GM13976 (cell line): ENCODE results near the gene NELL1.

Source experiments
- DNase-seq: peaks from one replicate; pipeline ENCODE4 v3.0.0; 2012; ENCODE audit warnings: low spot score
- CTCF ChIP-seq: IDR thresholded peaks from 2 replicates; pipeline ENCODE4 v1.5.1; 2012; ENCODE audit warnings: borderline replicate concordance, mild to moderate bottlenecking; ENCODE audit not compliant: insufficient read depth; ENCODE audit errors: extremely low read depth, missing control alignments, control extremely low read depth
- in situ Hi-C: fragments of 300-500 bp; cut with MboI; formaldehyde crosslinking; loops from one replicate; pipeline ENCODE4 v1.12.0; 2022; ENCODE audit warnings: low sequenced_read_pairs, mixed read lengths, inconsistent platforms; ENCODE audit not compliant: unreplicated experiment

The NELL1 gene

GRCh38 chr11:20966489-20966888 lies 297.1 kb downstream of the NELL1 start:
- no peak for DNase-seq
- in situ Hi-C loops, result no loop called here
- TF ChIP-seq CTCF, result no peak

DNA sequence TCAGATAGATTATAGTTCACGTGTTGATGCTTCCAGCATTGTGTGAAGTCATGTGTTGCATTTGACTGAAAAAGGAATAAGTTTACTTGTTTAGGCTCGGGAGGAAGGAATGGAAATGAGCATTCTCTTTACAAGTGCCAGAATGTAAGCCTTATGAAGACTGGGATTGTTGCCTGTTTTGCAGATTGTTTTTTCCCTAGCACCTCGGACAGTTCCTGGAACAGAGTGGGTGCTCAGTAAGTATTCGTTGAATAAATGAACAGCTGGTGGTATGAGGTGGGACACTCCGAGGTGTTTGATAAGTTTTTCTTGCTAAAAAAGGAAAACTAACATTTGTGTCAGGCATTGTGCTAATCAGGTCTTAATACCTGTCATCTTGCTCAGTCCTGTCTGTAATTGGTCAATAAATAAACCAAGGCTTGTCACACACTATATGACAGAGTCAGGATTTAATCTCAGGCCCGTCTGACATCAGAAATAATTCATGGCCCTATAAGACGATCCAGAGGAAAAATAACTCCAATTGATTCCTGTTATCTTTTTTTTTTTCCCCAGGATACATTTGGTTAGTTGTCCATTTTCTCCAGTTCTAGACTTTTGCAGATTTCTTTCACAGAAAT lies 304.7 kb downstream of the NELL1 start:
- DNase-seq, result no peak
- in situ Hi-C loops, result no loop called here
- no peak for TF ChIP-seq CTCF

DNA sequence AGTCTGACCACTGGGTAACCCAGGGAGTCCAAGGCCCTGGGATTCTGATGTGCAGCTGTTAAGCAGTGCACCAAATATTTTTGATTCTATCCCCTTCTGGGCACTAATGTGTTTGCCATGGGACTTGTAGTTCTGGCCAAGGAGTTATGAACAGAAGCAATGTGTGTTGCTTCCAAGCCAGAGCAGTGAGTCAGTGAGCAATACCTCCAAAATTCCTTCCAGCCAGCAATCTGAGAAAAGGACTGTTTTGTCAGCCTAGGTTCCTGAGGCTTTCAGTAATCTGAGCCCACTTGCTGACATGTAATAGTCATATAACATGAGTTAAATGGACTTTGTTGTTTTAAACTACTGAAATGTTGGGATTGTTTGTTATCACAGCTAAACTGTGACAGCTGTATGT lies 311.4 kb downstream of the NELL1 start:
- DNase-seq, result no peak
- in situ Hi-C loops, result no loop called here
- TF ChIP-seq CTCF, result no peak

DNA sequence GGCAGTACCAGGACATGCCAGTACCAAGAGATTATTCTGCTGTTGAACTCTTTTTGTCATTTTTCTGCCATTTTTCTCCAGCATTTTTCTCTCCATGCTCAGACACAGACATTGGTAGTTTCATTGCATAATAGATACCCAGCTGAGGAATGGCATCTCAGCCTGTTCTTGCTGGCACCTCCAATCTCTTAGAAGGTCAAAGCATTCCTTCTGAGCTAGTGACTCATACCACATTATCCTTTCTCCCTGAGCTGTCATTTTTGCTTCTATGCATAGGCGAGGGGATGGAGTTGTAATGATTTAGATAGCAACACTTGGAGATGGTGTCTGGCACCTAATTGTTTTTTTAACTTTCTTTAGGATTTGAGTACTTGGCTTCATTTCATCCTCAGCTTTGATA lies 321.1 kb downstream of the NELL1 start:
- DNase-seq, result no peak
- in situ Hi-C loops, result no loop called here
- no peak for TF ChIP-seq CTCF

- no peak for DNase-seq
- TF ChIP-seq CTCF, result no peak
- in situ Hi-C loops, result no loop called here
Observed at GRCh38 chr11:20991471-20991870, 322.1 kb downstream of the NELL1 start.

- no peak for DNase-seq
- in situ Hi-C loops, result no loop called here
- TF ChIP-seq CTCF, result no peak
Observed at GRCh38 chr11:21007297-21007696, 337.9 kb downstream of the NELL1 start.
